Femur (tissue), 1 donor: Measurements from ENCODE around the gene SCN9A.
"Not testable (repeated sequence)": the region's sequence is repeated elsewhere in the genome, so short reads cannot be mapped to it uniquely, and the experiment has no call there.

Experiments used
- DNase-seq: peaks from one replicate; pipeline ENCODE4 v3.0.0-alpha.2; 2017

SCN9A gene

GRCh38 chr2:166373951-166374350 is 1.8 kb downstream of the SCN9A start:
- DNase-seq, result no peak

GRCh38 chr2:166373539-166373938 is 2.2 kb downstream of the SCN9A start:
- no peak for DNase-seq

GRCh38 chr2:166373105-166373504 is 2.6 kb downstream of the SCN9A start:
- no peak for DNase-seq

DNA sequence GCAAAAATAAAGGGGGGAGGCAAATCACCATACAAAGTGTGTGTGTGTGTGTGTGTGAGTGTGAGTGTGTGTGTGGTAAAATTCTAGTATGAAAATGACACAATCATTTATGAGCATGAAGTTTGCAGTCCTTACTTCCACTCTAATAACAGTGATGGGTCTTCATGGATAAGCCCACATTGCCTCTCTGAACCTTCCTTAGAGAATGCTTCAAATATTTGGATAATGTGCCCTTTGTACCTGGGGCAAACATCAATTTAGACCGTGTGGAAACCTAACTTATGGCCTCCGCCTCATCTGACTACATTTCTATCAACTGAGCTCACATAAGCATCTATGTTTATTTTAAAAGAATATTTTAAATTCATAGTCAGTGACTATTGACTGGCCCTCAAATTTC is 3.7 kb downstream of the SCN9A start:
- no peak for DNase-seq

DNA sequence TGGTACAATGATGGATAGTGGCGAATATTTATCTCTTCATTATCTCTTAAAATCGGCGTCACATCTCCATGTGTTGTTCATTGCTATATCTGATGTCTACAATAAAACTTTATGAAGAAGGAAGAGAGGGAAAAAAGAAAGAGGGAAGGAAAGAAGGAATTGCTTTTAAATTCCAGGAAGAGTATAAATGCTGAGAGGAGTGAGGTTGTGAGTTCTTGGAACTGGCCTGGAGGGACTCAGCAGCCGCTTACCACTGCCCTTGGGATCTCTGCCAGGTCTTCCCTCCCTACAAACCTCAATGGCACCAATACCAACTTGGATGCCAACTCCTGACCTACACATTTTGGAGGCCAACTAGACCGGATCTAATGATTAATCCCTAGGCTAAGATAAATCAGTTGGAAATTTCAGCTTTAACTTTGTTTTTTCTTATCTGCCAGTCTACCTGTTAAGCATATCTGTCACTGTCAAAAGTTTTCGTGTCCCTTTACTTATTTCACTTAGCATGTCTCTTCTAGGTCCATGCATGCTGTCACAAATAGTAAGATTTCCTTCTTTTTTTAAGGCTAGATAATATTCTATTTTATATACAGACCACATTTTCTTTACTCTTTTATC is 9.8 kb downstream of the SCN9A start:
- DNase-seq, result peak; percentile 38

GRCh38 chr2:166365239-166365638 is 10.5 kb downstream of the SCN9A start:
- DNase-seq, result no peak

DNA sequence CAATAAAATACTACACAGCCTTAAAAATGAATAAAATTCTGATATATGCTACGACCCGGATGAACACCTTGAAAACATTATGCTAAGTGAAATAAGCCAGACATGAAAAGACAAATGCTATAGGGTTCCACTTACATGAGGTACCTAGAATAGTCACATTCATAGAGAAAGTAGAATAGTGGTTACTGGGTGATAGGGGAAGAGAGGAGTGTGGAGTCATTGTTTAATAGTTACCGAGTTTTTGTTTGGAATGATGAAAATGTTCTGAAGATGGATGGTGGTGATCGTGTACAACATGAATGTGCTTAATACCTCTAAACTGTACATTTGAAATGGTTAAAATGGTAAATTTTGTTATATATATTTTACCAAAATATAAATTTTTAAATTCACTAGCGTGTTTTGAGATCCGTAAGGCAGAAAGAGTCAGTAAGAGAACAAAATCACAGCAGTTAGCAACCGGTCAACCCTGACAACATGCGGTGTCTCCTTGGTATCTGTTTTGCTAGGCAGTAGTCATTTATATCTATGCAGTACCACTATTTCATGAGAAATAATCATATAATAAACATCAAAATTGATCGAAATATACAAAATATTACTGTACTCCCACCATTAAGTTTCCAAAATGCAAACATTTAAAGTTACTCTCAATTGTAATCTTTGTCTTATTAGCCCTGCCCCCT is 11.1 kb downstream of the SCN9A start:
- DNase-seq, result no peak

GRCh38 chr2:166361351-166362153 is 14.2 kb downstream of the SCN9A start:
- DNase-seq, result no peak

GRCh38 chr2:166360906-166361305 is 14.8 kb downstream of the SCN9A start:
- DNase-seq, result no peak

- DNase-seq, result no peak
Measured at GRCh38 chr2:166360426-166360825, 15.3 kb downstream of the SCN9A start.

- DNase-seq, result not testable (repeated sequence)
Measured at GRCh38 chr2:166357950-166358321, 17.8 kb downstream of the SCN9A start.

- no peak for DNase-seq
Measured at GRCh38 chr2:166357068-166357949, 18.4 kb downstream of the SCN9A start.

- no peak for DNase-seq
Measured at GRCh38 chr2:166351319-166351718, 24.4 kb downstream of the SCN9A start.

- no peak for DNase-seq
Measured at GRCh38 chr2:166350525-166350924, 25.2 kb downstream of the SCN9A start.

DNA sequence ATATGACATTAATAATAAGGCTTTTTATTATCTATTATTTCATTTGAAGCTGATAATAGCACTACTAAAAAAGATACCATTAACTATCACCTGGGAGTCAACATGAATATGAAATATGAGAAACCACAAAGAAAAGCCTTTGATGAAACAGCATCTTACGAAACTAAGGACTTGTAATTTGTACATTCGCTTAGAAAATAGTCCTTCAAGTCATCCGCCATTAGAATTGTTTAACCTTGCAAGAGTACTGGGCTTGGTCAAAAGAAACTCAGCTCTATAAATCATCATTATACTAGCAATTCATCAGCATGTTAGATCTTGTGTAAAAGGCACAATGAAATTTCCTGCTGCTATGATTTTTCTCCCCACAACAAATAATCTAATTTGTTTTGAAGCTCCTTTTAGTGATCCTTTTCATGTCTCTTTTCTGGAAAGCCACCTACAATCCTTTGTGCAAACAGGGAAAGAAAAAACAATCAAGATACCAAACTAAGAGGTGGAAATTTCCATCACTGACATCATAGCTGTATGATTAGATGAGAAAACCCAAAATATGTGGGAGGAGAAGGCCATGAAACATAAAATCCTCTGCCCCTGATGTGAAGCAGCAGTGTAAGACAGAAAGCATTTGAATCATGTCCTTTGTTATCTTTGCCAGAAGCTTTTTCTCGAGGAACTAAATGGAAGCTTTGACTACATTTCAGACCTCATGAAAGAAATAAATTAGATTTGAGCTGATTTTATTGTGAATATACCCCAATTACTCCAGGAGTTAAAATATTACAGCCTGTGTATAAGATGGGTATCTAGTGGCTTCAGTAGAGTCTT is 31.2 kb downstream of the SCN9A start:
- no peak for DNase-seq

- no peak for DNase-seq
Measured at GRCh38 chr2:166343467-166343866, 32.3 kb downstream of the SCN9A start.

- no peak for DNase-seq
Measured at GRCh38 chr2:166341426-166341825, 34.3 kb downstream of the SCN9A start.

- DNase-seq, result no peak
Measured at GRCh38 chr2:166338831-166339339, 36.9 kb downstream of the SCN9A start.

- no peak for DNase-seq
Measured at GRCh38 chr2:166337932-166338331, 37.8 kb downstream of the SCN9A start.

DNA sequence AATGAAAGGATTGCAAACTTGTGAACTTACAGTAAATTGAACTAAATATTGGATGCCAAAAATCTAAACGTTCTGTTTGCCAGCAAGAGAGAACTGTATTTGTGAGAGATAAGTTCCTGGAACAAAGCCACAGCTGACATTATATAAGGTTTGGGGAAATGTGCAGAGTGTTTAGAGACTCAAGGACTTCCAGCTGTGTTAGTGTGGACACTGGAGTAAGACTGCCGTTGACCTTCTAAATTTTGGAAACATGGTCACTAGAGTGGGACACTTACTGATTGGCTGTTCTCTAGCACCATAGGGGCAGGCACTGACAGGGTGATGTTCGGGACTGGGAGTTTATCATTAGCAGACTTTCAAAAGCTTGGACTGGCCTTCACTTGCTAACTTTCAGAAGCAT is 40.5 kb downstream of the SCN9A start:
- no peak for DNase-seq

GRCh38 chr2:166334805-166335204 is 40.9 kb downstream of the SCN9A start:
- DNase-seq, result no peak

DNA sequence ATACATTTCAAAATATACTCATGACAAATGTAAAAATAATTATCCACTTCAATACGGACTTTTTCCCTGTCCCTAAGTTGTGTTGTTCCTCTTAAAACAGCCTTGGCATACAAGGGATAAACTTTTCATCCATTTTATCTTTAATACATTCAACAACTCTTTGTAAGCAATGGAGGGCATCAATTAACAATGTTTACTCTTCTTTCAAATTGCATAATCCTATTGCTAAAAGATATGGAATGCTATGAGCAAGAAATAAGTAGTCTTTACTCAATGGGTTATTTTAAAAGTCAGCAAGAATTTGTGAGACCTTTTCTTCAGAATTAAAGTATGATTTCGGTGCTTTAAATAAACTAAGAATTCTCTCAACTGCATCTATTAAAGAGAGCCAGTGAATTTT is 41.9 kb downstream of the SCN9A start:
- no peak for DNase-seq
